CD4-positive, alpha-beta T cell treated with Interleukin-2 at 100 ng/mL for 4 hours (primary cell): ENCODE measurements around the gene RSRC1.
"Not testable (repeated sequence)": the region's sequence is repeated elsewhere in the genome, so short reads cannot be mapped to it uniquely, and the experiment has no call there.

Source experiments
- DNase-seq: peaks from one replicate; pipeline ENCODE4 v3.0.0-alpha.2; 2020; ENCODE audit warnings: low spot score

Gene RSRC1

GRCh38 chr3:158531334-158531733 lies 421.4 kb downstream of the RSRC1 start:
- DNase-seq, result no peak

DNA sequence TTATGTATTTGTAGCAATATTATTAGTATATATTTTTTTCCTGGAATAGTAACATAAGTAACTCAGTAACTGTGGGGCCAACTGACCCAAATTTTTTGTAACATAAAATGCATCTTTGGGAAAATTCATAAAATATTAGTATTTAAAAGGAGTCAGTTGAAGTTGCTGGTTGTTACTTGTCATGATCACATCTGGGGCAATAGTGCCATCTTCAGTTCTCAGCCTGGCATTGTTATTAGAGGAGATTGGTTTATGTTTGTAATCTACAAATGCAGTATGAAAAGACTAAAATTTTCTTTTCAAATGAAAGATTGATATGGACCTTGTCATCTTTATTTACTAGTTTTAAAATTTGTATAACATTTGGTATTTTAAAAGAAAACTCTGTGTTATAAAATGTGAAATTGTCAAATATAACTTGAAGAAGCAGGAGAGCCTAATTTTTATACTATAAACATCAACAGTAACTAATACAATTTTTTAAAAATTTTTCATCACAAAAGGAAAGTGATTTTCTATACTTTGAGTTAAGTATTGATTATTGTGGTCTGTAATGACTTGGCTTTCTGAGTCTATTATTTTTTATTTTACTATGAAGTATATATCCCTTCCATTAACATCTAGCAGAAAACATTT lies 422.3 kb downstream of the RSRC1 start:
- DNase-seq, result no peak

DNA sequence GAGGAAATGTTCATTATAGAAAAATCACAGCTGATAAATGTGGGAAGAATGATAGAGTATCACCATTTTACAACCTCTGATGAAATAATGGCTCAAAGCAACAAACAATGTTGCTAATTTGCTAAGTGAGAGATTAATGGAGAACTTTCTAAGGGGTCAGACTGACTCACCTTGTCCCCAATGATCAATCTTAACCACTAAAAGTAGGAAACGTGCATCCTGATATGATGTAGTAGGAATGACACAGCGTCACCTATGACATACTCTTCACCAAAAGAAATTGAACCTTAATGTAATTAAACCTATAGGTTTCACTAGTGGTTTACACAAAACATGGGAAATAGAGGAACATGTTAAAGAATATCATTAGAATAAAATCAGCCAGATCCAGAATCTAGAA lies 426.0 kb downstream of the RSRC1 start:
- DNase-seq, result no peak

DNA sequence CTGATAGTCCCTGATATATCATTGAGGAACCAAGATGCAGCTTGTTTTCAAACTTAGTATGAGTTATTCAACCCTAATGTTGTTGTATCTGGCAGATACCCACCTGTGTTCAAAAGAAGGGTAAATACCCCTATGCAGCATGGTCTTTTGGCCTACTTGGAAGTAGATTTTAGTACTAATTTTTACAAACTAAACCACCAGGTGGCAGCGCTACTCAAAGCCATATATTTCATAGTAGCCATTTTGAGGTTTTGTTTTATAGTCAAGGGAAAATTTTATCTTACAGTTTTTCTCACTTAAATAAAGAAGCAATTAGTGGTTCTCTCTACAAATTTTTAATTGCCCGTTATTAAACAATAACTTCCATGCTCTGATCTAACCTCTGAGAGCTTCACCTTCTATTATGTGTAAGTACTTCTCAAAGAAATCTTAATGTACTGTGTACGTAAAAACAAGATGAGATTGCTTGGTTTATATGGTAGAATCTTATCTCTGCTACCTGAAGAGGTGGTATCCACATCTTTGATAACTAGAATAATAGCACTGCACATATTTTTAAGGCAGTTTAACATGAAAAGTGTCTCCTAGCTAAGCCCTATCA lies 429.6 kb downstream of the RSRC1 start:
- DNase-seq, result peak; percentile 61

- DNase-seq, result no peak
Observed at GRCh38 chr3:158540066-158540465, 430.2 kb downstream of the RSRC1 start.

DNA sequence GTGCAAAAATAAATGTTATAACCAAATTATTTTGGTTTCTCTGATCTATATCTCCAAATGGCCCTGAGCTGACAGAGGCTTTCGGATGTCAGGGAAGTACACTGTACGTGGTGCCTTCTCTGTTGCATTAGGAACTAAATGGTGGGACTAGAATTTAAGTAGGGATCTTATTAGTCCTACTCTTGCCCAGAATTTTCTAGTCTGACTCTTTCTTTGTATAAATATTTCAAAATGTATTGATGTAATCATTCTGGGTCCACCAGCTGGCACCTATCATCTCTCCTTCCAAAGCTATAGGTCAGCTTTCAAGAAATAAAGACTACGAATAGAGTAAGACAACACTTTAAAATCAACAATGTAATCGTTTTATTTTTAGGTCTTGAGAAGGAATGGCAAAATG lies 438.8 kb downstream of the RSRC1 start:
- DNase-seq, result no peak

DNA sequence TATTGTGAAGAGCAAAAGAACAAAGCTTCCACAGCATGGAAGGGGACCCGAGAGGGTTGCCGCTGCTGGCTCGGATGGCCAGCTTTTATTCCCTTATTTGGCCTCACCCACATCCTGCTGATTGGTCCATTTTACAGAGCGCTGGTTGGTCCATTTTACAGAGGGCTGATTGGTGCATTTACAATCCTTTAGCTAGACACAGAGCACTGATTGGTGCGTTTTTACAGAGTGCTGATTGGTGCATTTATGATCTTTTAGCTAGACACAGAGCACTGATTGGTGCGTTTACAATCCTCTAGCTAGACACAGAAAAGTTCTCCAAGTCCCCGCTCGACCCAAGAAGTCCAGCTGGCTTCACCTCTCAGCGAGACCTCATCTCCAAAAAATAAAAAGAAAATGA lies 440.0 kb downstream of the RSRC1 start:
- not testable (repeated sequence) for DNase-seq

GRCh38 chr3:158552124-158552523 lies 442.2 kb downstream of the RSRC1 start:
- DNase-seq, result no peak

GRCh38 chr3:158559504-158559903 lies 449.6 kb downstream of the RSRC1 start:
- no peak for DNase-seq

- DNase-seq, result no peak
Observed at GRCh38 chr3:158560979-158561378, 451.1 kb downstream of the RSRC1 start.

- no peak for DNase-seq
Observed at GRCh38 chr3:158562674-158563073, 452.8 kb downstream of the RSRC1 start.

GRCh38 chr3:158563076-158563475 lies 453.2 kb downstream of the RSRC1 start:
- no peak for DNase-seq

DNA sequence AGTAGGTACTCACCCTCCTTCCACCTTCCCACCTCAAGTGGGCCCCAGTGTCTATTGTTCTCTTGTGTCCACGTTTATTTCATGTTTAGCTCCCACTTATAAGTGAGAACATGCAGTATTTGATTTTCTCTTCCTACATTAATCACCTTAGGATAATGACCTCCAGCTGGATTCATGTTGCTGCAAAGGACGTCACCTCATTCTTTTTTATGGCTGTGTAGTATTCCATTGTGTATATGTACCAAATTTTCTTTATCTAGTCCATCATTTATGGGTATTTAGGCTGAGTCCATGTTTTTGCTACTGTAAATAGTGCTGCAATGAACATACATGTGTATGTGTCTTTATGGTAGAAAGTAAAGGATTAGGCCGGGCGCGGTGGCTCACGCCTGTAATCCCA lies 455.2 kb downstream of the RSRC1 start:
- no peak for DNase-seq

DNA sequence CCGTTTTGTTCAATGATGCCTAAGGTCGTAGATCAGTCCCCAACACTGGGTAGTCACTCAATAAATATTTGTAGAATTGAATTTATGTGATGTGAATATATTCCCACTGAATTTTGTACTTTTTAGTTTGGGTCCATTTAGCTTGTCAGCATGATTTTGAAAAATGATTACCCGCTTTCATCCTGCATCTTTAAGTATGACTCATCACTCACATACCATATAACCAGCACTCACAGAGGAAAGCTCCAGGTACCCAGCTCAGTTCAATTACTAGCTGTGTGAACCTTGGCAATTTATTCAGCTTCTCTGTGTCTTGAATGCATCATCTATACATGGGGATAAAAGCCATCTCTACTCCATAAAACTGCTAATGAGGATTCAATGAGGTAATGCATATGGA lies 458.9 kb downstream of the RSRC1 start:
- no peak for DNase-seq

DNA sequence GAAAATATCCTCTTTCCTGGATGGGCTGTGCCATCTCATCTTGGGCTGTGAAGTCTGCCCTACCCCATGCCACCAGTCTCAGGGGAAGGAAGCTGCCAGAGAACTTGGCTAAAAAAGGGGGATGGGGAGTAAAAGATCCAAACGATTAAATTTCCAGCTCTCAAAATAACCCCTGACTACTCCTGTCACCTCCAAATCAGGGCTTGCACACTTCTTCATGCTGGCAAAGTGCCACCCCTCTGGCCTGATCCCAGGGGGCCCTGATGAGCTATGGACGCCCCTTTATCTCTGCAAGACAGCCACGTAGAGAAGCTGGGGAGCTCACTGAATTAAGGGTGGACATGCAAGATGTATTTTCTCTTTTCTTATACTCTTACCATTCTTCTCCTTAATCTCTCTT lies 459.9 kb downstream of the RSRC1 start:
- DNase-seq, result no peak

DNA sequence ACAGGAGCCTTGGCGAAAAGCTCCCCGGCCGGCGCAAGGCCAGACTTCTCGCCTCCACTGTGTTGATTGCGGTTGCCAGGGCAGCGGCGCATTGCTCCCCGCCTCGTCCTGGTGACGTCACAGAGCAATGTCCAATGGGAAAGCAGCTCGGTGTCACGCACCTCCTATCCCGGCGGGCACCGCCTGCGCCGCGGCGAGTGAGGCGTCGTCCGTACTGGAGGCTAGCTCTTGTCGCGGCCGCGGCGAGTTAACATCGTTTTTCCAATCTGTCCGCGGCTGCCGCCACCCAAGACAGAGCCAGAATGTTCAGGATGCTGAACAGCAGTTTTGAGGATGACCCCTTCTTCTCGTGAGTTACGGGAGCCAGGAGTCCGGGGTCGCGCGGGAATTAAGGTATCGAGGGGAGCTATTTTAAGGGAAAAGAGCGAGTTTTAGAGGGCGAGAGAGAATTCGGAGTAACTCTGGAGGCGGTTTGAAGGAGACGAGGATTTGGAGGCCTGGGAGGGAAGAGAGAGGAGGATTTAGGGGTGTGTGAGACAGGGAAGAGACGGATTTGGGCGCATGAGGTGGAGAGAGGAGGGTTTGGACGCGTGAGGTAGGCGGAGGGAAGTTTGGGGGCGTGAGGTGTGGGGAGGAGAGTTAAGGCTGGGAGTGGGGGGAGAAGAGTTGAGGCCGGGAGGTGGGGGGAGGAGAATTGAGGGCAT lies 461.3 kb downstream of the RSRC1 start, which contains the start of gene MLF1:
MLF1 (plus strand) TSS at position 196 of the 704 bp plus-strand sequence; CDS start at position 303, 107 bp downstream.
- DNase-seq, result peak; percentile 90

DNA sequence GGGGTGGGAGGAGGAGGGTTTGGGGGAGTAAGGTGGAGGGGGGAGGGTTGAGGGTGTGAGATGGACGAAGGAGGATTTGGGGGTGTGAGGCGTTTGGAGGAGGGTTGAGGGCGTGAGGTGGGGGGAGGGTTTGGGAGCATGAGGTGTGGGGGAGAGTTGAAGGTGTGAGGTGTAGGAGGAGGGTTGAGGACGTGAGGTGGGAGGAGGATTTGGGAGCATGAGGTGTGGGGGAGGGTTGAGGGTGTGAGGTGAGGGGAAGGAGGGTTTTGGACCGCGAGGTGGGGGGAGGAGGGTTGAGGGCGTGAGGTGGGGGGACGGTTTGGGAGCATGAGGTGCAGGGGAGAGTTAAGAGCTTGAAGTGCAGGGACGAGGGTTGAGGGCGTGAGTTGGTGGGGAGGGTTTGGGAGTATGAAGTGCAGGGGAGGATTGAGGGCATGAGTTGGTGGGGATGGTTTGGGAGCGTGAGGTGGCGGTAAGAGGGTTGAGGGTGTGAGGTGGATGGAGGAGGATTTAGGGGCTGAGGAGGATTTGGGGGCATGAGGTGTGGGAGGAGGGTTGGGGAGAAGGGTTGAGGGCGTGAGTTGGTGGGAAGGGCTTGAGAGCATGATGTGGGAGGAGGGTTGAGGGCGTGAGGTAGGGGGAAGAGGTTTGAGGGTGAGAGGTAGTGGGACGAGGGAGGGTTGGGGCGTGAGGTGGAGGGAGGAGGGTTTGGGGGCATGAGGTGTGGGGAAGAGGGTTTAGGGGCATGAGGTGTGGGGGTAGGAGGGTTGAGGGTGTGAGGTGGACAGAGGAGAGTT lies 462.3 kb downstream of the RSRC1 start:
- DNase-seq, result no peak

GRCh38 chr3:158572766-158573060 lies 462.8 kb downstream of the RSRC1 start:
- no peak for DNase-seq

GRCh38 chr3:158573714-158574113 lies 463.8 kb downstream of the RSRC1 start:
- DNase-seq, result no peak

DNA sequence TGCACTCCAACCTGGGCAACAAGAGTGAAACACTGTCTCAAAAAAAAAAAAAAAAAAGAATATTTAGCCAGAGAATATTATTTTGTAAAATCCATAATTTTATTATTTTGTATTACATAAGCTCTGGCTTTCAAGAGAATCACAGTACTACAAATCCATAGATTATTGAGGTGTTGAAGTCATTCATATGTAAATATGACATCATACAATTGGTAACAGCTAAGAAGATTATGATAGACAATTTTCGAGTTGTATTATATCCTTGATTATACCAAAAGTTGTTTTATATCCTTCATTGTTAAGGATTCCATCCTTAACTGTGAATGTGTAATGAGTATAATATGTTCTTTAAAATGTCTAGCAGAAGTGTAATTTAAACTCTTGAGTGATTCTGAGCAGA lies 464.8 kb downstream of the RSRC1 start:
- no peak for DNase-seq

DNA sequence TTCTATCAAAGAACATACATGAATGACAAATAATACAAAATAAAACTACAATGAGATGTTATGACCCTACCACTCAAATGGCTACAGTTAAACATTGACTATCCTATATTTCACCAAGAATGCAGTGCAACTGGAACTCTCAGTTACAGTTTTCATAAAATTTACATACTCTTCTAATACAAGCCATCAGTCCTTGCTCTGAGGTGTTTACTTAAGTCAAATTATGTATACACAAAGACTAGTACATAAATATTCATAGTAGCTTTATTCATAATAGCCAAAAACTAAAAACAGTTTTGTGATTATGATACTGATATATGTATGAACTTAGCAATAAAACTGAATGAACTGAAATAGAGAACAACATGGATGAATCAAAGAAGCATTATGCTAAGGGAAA lies 480.3 kb downstream of the RSRC1 start:
- no peak for DNase-seq
